ENCODE data around the gene CTNNA1. TPM values are rescaled to one million over a fixed set of nuclear protein-coding genes. Genes with fewer than 3 reads are reported as not detected.

CTNNA1 gene
- total RNA-seq, 1 donor from 2014 or later, result 371 TPM

DNA sequence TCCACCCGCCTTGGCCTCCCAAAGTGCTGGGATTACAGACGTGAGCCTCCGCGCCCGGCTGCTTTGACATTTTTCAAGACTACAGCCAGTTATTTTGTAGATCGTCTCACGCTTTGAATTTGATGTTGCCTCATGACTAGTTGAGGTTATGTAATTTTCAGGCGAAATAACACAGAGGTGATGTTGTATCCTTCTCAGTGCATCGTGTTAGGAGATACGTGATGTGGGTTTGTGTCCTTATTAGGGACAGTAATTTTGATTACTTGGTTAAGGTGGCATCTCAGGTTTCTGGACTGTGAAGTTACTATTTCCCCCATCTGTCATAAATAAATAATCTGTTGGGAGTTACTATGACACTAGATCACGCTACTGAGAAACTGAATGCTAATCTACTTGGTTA, 25.0 kb downstream of the CTNNA1 start:
- TF ChIP-seq, protein P1, sequence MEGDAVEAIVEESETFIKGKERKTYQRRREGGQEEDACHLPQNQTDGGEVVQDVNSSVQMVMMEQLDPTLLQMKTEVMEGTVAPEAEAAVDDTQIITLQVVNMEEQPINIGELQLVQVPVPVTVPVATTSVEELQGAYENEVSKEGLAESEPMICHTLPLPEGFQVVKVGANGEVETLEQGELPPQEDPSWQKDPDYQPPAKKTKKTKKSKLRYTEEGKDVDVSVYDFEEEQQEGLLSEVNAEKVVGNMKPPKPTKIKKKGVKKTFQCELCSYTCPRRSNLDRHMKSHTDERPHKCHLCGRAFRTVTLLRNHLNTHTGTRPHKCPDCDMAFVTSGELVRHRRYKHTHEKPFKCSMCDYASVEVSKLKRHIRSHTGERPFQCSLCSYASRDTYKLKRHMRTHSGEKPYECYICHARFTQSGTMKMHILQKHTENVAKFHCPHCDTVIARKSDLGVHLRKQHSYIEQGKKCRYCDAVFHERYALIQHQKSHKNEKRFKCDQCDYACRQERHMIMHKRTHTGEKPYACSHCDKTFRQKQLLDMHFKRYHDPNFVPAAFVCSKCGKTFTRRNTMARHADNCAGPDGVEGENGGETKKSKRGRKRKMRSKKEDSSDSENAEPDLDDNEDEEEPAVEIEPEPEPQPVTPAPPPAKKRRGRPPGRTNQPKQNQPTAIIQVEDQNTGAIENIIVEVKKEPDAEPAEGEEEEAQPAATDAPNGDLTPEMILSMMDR (conservative IDR thresholded peaks at IDR 0.05), result no peak
- H3K27me3 Mint-ChIP-seq, result no peaks in the 10 kb centered on the region
- H3K27ac Mint-ChIP-seq, result peak overlapping the region; percentile 72
- peaks cover 12% of the 10 kb centered on the region for H3K4me1 Mint-ChIP-seq (ENCODE audit: unreplicated experiment)
- peaks cover 35% of the 10 kb centered on the region for H3K36me3 Mint-ChIP-seq
- no peak for DNase-seq (ENCODE audit: extremely low spot score, unreplicated experiment)
- peaks cover 10% of the 10 kb centered on the region for H3K9me3 Mint-ChIP-seq
- H3K4me3 Mint-ChIP-seq, result peak overlapping the region; percentile 30

DNA sequence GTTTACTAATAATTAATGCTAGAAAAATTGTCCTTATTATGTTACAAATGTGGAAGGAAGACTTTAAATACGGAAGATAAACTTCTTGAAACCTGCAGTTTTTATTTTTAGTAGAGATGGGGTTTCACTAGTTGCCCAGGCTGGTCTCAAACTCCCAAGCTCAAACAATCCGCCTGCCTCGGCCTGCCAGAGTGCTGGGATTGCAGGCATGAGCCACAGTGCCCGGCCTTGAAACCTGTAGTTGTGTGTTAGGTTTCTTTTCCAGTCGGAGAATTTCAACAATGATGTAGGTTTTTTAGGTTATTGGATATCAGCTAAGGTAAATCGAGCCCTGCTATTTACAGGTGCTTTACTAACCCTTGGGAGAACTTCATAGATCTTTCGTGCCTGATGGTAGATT, 30.8 kb downstream of the CTNNA1 start:
- Mint-ChIP-seq H3K9me3 (no peaks in the 10 kb centered on the region), H3K36me3 (peaks cover 44% of the 10 kb centered on the region), H3K27me3 (no peaks in the 10 kb centered on the region), H3K4me1 (ENCODE audit: unreplicated experiment) (peaks cover 6% of the 10 kb centered on the region), H3K4me3 (no peak overlapping the region), H3K27ac (peak overlapping the region; percentile 16)
- DNase-seq (ENCODE audit: extremely low spot score, unreplicated experiment), result no peak
- TF ChIP-seq, protein P1 (conservative IDR thresholded peaks at IDR 0.05), result no peak

DNA sequence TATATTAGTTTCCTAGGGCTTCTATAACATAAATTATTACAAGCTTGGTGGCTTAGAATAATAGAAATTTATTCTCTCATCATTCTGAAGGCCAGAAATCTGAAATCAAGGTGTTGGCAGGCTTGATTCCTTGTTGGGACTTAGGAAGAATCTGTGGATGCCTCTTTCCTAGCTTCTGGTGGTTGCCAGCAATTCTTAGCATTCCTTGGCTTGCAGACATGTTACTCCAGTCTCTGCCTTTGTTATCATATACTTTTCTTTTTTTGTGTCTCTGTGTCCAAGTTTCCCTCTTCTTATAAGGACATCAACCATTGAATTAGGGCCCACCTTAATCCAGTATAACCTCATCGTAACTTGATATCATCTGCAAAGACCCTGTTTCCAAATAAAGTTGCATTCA, 31.4 kb downstream of the CTNNA1 start:
- no peak overlapping the region for H3K27ac Mint-ChIP-seq
- H3K9me3 Mint-ChIP-seq, result no peaks in the 10 kb centered on the region
- peaks cover 6% of the 10 kb centered on the region for H3K4me1 Mint-ChIP-seq (ENCODE audit: unreplicated experiment)
- peaks cover 44% of the 10 kb centered on the region for H3K36me3 Mint-ChIP-seq
- no peak overlapping the region for H3K4me3 Mint-ChIP-seq
- TF ChIP-seq, protein P1 (conservative IDR thresholded peaks at IDR 0.05), result no peak
- DNase-seq (ENCODE audit: extremely low spot score, unreplicated experiment), result no peak
- no peaks in the 10 kb centered on the region for H3K27me3 Mint-ChIP-seq

DNA sequence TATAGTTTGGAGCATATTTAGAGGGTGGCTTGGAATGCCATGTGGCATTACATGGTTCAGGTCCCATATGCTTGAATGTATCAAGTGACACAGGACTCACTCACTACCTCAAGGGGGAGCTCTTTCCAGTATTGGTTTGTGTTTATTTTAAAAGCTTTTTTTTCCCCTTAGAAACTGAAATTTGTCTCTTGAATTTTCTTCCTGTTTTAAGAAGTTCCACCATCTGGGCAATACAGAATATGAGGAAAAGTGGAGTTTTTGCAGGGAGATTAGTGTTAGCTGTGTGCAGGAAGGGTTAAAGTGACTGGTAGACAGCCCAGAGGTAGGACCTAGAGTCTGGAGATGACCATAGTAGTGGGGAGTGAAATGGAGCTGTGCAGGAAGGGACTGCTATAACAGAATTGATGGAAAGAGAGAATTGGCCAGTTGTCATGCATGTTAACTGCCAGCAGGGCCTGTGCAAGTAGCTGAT, 36.6 kb downstream of the CTNNA1 start:
- Mint-ChIP-seq H3K4me1 (ENCODE audit: unreplicated experiment) (peaks cover 30% of the 10 kb centered on the region), H3K4me3 (peak overlapping the region; percentile 12)
- DNase-seq (ENCODE audit: extremely low spot score, unreplicated experiment), result no peak

DNA sequence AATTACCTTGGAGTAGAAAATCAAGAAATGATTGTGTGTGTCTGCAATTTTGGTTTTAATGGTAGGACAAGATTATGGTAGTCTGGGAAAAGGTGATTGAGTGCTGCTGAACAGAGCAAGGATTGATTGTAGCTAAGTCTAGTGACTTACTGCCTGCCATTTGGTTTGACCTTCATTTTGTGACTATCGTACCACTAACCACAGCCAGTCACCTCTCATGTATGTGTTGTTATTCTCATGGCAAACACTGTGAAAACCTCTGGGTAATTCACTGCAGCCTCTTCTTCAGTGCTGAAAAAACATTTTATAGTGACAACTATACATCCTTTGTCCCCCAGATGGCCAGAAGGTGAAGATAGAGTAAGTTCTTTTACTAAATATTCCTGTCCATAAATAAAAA, 37.5 kb downstream of the CTNNA1 start:
- no peak overlapping the region for H3K27ac Mint-ChIP-seq

More for the DNA sequence above, 36.6 kb downstream of the CTNNA1 start:
- Mint-ChIP-seq H3K27ac (peak overlapping the region; percentile 68), H3K27me3 (no peaks in the 10 kb centered on the region), H3K36me3 (peaks cover 37% of the 10 kb centered on the region), H3K9me3 (no peaks in the 10 kb centered on the region)
- TF ChIP-seq, protein P1 (conservative IDR thresholded peaks at IDR 0.05), result peak; percentile 76

More for the DNA sequence above, 37.5 kb downstream of the CTNNA1 start:
- TF ChIP-seq, protein P1 (conservative IDR thresholded peaks at IDR 0.05), result no peak
- Mint-ChIP-seq H3K4me3 (no peak overlapping the region), H3K4me1 (ENCODE audit: unreplicated experiment) (peaks cover 33% of the 10 kb centered on the region), H3K36me3 (peaks cover 36% of the 10 kb centered on the region), H3K27me3 (no peaks in the 10 kb centered on the region), H3K9me3 (no peaks in the 10 kb centered on the region)
- DNase-seq (ENCODE audit: extremely low spot score, unreplicated experiment), result no peak

Data from type B pancreatic cell (in vitro differentiated cells).